GM12873 (cell line): ENCODE data around the gene TRDMT1.

Experiments used
- CTCF ChIP-seq: IDR thresholded peaks from 2 replicates; pipeline ENCODE4 v1.5.1; 2012; ENCODE audit warnings: low read depth, mild to moderate bottlenecking, moderate library complexity, low read length, control low read depth; ENCODE audit not compliant: insufficient read depth; ENCODE audit errors: missing control alignments

TRDMT1 gene

GRCh38 chr10:17229967-17230682 lies 28.7 kb upstream of the TRDMT1 start:
- no peak for TF ChIP-seq CTCF

GRCh38 chr10:17229717-17229966 lies 28.2 kb upstream of the TRDMT1 start:
- no peak for TF ChIP-seq CTCF

- TF ChIP-seq CTCF: no peak
Observed at GRCh38 chr10:17229016-17229716, 27.7 kb upstream of the TRDMT1 start.

GRCh38 chr10:17228091-17229015 lies 26.9 kb upstream of the TRDMT1 start, which contains the start of gene VIM:
VIM (plus strand) TSS chr10:17228241; CDS start chr10:17229423, 1,182 bp downstream.
- TF ChIP-seq CTCF: no peak

GRCh38 chr10:17227367-17228090 lies 26.1 kb upstream of the TRDMT1 start:
- peak; percentile 35 for TF ChIP-seq CTCF

GRCh38 chr10:17226891-17227303 lies 25.4 kb upstream of the TRDMT1 start:
- TF ChIP-seq CTCF: no peak
